ENCODE measurements around the gene DNAJA4. TPM values are rescaled to one million over a fixed set of nuclear protein-coding genes. Genes with fewer than 3 reads are reported as not detected.

DNAJA4 gene
- total RNA-seq, 2 experiments from 2014 or later, result 28.5 to 31.2 TPM

DNA sequence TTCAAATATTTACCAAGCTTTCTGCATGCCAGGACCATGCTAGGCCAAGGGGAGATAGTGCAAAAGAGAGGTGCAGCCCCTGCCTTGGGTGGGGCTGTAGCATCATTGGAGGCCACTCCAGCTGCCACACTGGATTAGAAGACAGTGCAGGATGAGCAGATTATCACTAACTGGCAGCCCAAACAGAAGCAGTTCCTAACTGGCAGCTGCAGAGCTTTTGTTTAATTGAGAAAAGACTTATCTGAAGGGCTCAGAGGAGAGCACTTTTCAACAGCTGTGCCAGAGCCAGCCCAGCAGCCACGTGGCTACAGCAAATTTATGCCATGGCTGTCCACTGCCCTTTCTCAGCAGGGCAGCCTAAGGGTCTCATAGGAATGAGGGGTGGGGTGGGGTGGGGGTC lies 16.5 kb upstream of the DNAJA4 start:
- POLR2A ChIA-PET, result no interaction called here
- Mint-ChIP-seq H3K27me3 (no peaks in the 10 kb centered on the region), H3K27ac (no peak overlapping the region), H3K9me3 (no peaks in the 10 kb centered on the region), H3K4me1 (no peaks in the 10 kb centered on the region), H3K36me3 (ENCODE audit: low read depth) (no peaks in the 10 kb centered on the region), H3K4me3 (no peak overlapping the region)
- no peak for DNase-seq
- CTCF ChIA-PET, result interaction anchor here (1.3 kb wide), 1 partner anchor 23 kb away, joined by 3 read pairs; no protein-coding TSS in a partner anchor

DNA sequence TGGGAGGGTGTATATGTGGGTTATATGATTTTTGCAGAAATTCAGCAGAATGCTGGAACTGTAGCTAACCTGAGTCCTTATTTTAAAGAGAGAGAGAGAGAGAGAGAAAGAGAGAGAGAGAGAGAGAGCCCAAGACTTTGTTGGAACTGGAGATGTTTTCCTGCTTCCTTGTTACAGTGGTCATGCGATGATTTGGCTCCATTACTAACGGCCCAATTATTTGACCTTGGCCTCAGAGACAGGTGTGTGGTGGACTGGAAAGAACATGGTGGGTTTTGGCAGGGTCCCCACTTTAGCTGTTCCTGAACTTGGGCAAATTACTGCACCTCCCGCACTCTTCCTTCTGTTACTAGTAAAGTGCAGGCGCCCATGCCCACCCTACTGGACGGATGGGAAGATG lies 15.2 kb upstream of the DNAJA4 start:
- no peaks in the 10 kb centered on the region for H3K36me3 Mint-ChIP-seq (ENCODE audit: low read depth)
- DNase-seq, result no peak
- CTCF ChIA-PET, result no interaction called here
- POLR2A ChIA-PET, result no interaction called here
- H3K9me3 Mint-ChIP-seq, result no peaks in the 10 kb centered on the region
- H3K4me1 Mint-ChIP-seq, result no peaks in the 10 kb centered on the region
- no peaks in the 10 kb centered on the region for H3K27me3 Mint-ChIP-seq
- H3K4me3 Mint-ChIP-seq, result no peak overlapping the region
- no peak overlapping the region for H3K27ac Mint-ChIP-seq

DNA sequence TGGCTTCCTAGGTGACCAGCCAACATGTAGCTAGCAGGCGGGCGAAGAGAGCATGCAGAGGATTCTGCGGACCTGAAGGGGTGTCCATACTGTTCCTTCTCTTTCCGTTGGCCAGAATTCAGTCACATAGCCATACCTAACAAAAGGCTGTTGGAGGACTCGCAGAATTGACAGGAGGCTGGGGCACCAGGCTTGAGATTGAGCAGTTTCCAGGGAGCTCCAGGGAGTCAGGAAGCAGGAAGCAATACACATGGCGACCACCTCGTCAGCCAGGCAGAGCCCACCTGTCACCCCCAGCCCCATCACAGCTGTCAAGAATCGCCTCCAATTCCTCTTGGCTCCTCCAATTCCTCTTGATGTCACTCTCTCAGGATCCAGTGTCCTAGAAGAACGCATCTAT lies 13.2 kb upstream of the DNAJA4 start:
- H3K36me3 Mint-ChIP-seq (ENCODE audit: low read depth), result no peaks in the 10 kb centered on the region
- H3K27me3 Mint-ChIP-seq, result no peaks in the 10 kb centered on the region
- no peaks in the 10 kb centered on the region for H3K9me3 Mint-ChIP-seq
- no peak for DNase-seq
- no peak overlapping the region for H3K4me3 Mint-ChIP-seq
- no peak overlapping the region for H3K27ac Mint-ChIP-seq
- CTCF ChIA-PET, result interaction anchor here (1.2 kb wide), 1 partner anchor 9 kb away, joined by 5 read pairs; no protein-coding TSS in a partner anchor
- no peaks in the 10 kb centered on the region for H3K4me1 Mint-ChIP-seq
- POLR2A ChIA-PET, result no interaction called here

DNA sequence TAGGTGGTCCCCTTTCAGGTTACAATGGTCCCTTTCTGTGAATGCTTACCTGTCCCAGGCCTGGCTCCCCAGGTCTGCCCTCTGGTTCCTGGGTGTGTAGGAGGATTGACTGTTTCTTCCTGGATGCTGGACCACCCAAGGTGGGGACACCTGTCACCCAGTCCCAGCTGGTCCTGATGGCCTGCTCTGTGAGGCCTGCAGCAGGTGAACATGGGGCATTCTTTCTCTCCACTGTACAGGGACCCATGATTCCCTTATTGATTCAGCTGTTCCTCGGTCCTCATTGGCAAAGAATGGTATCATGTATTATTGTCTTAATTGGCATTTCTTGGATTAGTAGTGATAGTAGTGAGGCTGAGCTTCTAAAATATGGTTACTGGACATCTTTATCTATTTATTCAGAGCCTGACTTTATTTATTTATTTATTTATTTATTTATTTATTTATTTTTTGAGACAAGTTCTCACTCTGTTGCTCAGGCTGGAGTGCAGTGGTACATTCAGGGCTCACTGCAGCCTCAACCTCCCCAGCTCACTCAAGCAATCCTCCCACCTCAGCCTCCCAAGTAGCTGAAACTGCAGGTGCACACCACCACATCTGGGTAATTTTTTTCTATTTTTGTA lies 8.8 kb upstream of the DNAJA4 start:
- Mint-ChIP-seq H3K4me1 (no peaks in the 10 kb centered on the region), H3K27me3 (no peaks in the 10 kb centered on the region), H3K27ac (no peak overlapping the region), H3K4me3 (no peak overlapping the region), H3K36me3 (ENCODE audit: low read depth) (no peaks in the 10 kb centered on the region), H3K9me3 (no peaks in the 10 kb centered on the region)
- CTCF ChIA-PET, result interaction anchor here (0.5 to 2.9 kb wide), 2 partner anchors 10 to 292 kb away, joined by 3 to 13 read pairs; partner anchors contain the start of gene DNAJA4
- POLR2A ChIA-PET, result interaction anchor here (0.7 kb wide), 1 partner anchor 10 kb away, joined by 5 read pairs; no protein-coding TSS in a partner anchor
- DNase-seq, result no peak

DNA sequence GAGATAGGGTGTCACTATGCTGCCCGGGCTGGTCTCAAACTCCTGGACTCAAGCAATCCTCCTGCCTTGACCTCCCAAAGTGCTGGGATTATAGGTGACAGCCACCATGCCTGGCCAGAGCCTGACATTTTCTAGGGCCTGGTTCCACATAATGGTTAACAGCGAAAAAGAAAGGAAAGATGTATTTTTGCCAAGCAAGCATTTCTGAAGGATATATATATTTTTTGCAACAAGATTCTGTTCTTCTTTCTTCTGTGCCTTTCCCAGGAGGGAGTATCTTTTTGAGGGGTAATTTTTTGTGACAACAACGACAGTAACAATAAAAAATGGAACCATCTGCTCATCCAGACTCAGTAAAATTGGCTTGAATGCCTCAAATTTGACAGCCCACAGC lies 8.3 kb upstream of the DNAJA4 start:
- POLR2A ChIA-PET, result no interaction called here
- H3K36me3 Mint-ChIP-seq (ENCODE audit: low read depth), result no peaks in the 10 kb centered on the region
- no peaks in the 10 kb centered on the region for H3K4me1 Mint-ChIP-seq
- no peak for DNase-seq
- H3K27ac Mint-ChIP-seq, result no peak overlapping the region
- CTCF ChIA-PET, result interaction anchor here (1.0 to 2.9 kb wide), 2 partner anchors 9 to 53 kb away, joined by 3 to 13 read pairs; partner anchors contain the start of gene DNAJA4
- H3K4me3 Mint-ChIP-seq, result no peak overlapping the region
- no peaks in the 10 kb centered on the region for H3K27me3 Mint-ChIP-seq
- H3K9me3 Mint-ChIP-seq, result no peaks in the 10 kb centered on the region

DNA sequence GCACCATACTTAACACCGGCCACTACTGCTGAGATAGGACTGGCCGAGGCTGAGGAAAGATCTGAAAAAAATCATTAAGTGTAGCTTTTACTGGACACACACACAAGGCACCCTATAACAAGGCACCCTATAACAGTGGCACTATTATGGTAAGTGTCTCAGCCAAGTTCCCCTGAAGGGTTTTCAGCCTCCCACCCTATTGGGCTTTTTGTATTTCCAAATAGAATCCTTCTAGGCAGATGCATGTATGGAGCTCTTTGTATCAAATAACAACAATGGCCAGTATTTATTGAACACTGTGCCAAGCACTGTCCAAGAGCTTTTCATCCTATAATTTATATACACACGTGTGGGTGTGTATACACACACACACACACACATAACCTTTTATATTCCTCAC lies 6.7 kb upstream of the DNAJA4 start:
- Mint-ChIP-seq H3K4me1 (no peaks in the 10 kb centered on the region), H3K4me3 (no peak overlapping the region), H3K27ac (no peak overlapping the region), H3K36me3 (ENCODE audit: low read depth) (no peaks in the 10 kb centered on the region), H3K27me3 (no peaks in the 10 kb centered on the region), H3K9me3 (no peaks in the 10 kb centered on the region)
- no peak for DNase-seq
- CTCF ChIA-PET, result interaction anchor here (0.6 to 1.3 kb wide), 2 partner anchors 8 to 340 kb away, joined by 3 to 5 read pairs; no protein-coding TSS in a partner anchor
- POLR2A ChIA-PET, result no interaction called here

DNA sequence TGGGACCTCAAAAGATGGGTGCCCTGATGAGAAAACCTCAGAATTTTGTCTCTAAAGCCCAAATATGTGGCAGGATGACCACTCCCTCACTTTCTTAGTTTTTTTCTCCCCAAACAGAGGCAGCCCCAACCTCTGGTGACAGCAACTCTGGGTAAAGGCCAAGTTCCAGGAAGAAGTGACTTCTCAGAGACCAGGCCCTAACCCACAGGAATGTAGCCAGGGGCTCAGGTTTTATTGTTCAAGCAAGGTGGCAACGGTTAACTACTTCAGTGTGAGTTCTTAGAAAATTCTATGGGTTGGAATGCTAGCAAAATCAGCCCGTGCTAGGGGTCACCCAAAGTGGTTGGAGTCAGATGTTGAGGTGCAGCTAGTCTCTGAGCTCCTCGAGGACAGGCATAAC lies 5.1 kb upstream of the DNAJA4 start:
- no peaks in the 10 kb centered on the region for H3K9me3 Mint-ChIP-seq
- CTCF ChIA-PET, result no interaction called here

DNA sequence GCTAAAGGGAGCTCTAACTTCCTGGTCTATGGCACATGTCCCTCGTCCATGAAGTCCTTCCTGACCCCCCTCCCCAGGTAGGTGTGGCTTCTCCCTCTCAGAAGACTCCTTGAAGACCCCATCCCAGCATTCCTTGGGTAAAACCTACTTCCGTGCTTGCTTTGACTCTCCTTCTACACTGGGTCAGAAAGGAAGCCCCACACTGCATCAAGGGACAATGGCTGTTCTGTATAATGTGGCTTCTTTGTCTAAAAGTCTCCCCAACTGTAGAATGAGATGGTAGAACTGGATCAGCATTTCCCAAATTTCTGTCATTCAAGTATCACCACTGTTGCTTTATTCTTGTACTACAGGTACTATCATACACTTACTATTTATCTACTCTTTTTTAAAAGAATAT lies 3.9 kb upstream of the DNAJA4 start:
- DNase-seq, result no peak
- Mint-ChIP-seq H3K27ac (no peak overlapping the region), H3K36me3 (ENCODE audit: low read depth) (no peaks in the 10 kb centered on the region), H3K9me3 (no peaks in the 10 kb centered on the region), H3K4me3 (no peak overlapping the region), H3K27me3 (no peaks in the 10 kb centered on the region), H3K4me1 (peaks cover 5% of the 10 kb centered on the region)
- POLR2A ChIA-PET, result no interaction called here
- CTCF ChIA-PET, result interaction anchor here (1.0 kb wide), 1 partner anchor 21 kb away, joined by 3 read pairs; no protein-coding TSS in a partner anchor

More for the DNA sequence above, 5.1 kb upstream of the DNAJA4 start:
- Mint-ChIP-seq H3K36me3 (ENCODE audit: low read depth) (no peaks in the 10 kb centered on the region), H3K4me3 (no peak overlapping the region), H3K27ac (no peak overlapping the region), H3K4me1 (no peaks in the 10 kb centered on the region), H3K27me3 (no peaks in the 10 kb centered on the region)
- POLR2A ChIA-PET, result no interaction called here
- DNase-seq, result no peak

DNA sequence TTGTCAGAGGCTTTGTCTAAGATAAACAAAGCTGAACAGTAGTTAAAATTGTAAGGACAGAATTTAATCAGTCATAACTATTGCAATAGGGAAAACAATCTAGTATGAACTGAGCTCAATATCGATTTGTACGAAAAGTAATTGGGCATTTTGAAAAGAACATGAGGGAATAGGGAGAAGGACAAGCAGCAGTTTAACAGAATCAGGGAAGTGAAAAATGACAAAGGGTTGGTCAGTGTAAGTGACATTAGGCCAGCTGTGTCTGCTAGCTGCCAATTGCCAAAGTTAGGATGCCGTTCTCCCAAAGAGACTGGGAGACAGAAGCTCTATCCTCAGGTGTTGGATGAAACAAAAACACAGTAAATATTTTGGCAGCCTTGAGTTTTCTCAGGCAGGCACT lies 3.3 kb upstream of the DNAJA4 start:
- CTCF ChIA-PET, result interaction anchor here (1.0 kb wide), 1 partner anchor 22 kb away, joined by 3 read pairs; no protein-coding TSS in a partner anchor

DNA sequence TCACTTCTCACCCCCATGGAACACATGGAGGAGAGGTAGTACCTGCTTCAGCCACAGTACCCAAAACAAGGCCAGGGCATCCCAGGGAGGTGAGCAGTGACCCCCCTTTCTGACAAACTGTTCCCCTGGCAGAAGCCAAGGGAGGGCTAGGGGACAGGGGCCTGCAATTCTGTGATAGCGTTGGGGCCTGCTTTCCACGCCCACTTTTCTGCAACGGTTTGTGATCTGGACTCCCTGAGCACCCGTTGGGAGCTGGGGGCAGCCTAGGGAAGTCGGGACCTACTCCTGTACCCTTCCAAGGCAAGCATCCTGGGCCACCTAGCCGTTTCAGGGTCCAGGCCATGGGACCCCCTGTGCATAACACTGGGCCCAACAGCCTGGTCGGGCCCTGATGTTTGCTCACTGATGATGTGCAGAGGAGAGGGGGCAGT lies 996 bp upstream of the DNAJA4 start:
- CTCF ChIA-PET, result interaction anchor here (3.8 kb wide), 1 partner anchor 22 kb away, joined by 11 read pairs; no protein-coding TSS in a partner anchor

More for the DNA sequence above, 3.3 kb upstream of the DNAJA4 start:
- no peak overlapping the region for H3K27ac Mint-ChIP-seq
- H3K9me3 Mint-ChIP-seq, result no peaks in the 10 kb centered on the region
- no peaks in the 10 kb centered on the region for H3K36me3 Mint-ChIP-seq (ENCODE audit: low read depth)
- DNase-seq, result no peak
- H3K4me1 Mint-ChIP-seq, result peaks cover 11% of the 10 kb centered on the region
- no peaks in the 10 kb centered on the region for H3K27me3 Mint-ChIP-seq
- POLR2A ChIA-PET, result no interaction called here
- no peak overlapping the region for H3K4me3 Mint-ChIP-seq

DNA sequence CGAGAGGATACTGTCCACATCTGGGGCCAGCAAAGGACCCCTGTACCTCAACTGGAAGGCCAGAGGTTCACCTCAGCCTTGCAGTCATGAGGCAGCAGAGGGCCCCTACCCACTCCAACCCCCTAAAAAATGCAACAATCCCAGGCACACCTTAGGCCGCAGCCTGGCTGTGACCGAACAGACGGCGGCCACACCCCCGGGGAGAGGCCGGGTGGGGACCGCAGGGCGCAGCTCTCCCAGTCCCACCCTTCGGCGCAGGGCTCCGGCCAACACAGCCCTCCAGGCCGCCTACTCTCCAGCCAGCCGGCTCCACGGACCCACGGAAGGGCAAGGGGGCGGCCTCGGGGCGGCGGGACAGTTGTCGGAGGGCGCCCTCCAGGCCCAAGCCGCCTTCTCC lies 457 bp upstream of the DNAJA4 start:
- no peaks in the 10 kb centered on the region for H3K36me3 Mint-ChIP-seq (ENCODE audit: low read depth)
- ChIA-PET CTCF (interaction anchor here (0.7 to 3.8 kb wide), 5 partner anchors 9 to 36 kb away, joined by 3 to 13 read pairs (median 3); partner anchors contain the start of gene SKIC8), POLR2A (interaction anchor here (1.3 to 1.6 kb wide), 2 partner anchors 36 to 174 kb away, joined by 4 to 5 read pairs; partner anchors contain the start of genes IREB2 and SKIC8)
- H3K27me3 Mint-ChIP-seq, result no peaks in the 10 kb centered on the region
- no peaks in the 10 kb centered on the region for H3K9me3 Mint-ChIP-seq
- no peak for DNase-seq
- H3K4me1 Mint-ChIP-seq, result peaks cover 26% of the 10 kb centered on the region
- H3K4me3 Mint-ChIP-seq, result peak overlapping the region; percentile 56
- peak overlapping the region; percentile 78 for H3K27ac Mint-ChIP-seq

More for the DNA sequence above, 996 bp upstream of the DNAJA4 start:
- H3K9me3 Mint-ChIP-seq, result no peaks in the 10 kb centered on the region
- no peak for DNase-seq
- peaks cover 22% of the 10 kb centered on the region for H3K4me1 Mint-ChIP-seq
- POLR2A ChIA-PET, result no interaction called here
- H3K4me3 Mint-ChIP-seq, result peak overlapping the region; percentile 56
- no peaks in the 10 kb centered on the region for H3K36me3 Mint-ChIP-seq (ENCODE audit: low read depth)
- no peaks in the 10 kb centered on the region for H3K27me3 Mint-ChIP-seq
- peak overlapping the region; percentile 78 for H3K27ac Mint-ChIP-seq

DNA sequence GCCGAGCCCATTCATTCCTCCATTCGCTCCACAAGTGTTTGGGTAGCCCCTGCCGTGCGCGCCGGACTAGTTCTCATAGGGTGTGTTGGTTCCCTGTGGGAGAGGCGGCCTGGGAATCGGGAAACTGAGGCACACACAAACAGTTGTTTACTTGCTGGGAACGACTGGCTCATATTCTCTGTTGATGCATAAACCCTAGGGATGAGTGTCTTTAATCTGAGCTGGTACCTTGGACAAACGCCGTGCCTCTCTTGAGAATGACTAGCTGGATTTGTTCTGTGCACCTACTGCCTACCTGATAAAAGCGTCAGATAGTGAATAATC lies 737 bp downstream of the DNAJA4 start:
- Mint-ChIP-seq H3K36me3 (ENCODE audit: low read depth) (peaks cover 2% of the 10 kb centered on the region), H3K4me3 (peak overlapping the region; percentile 78), H3K27me3 (no peaks in the 10 kb centered on the region), H3K9me3 (no peaks in the 10 kb centered on the region), H3K4me1 (peaks cover 28% of the 10 kb centered on the region), H3K27ac (peak overlapping the region; percentile 89)
- POLR2A ChIA-PET, result interaction anchor here (1.3 to 1.6 kb wide), 2 partner anchors 35 to 173 kb away, joined by 4 to 5 read pairs; partner anchors contain the start of genes IREB2 and SKIC8
- CTCF ChIA-PET, result interaction anchor here (0.8 to 3.8 kb wide), 8 partner anchors 8 to 134 kb away, joined by 3 to 13 read pairs (median 4); partner anchors contain the start of genes CIB2 and SKIC8
- no peak for DNase-seq

DNA sequence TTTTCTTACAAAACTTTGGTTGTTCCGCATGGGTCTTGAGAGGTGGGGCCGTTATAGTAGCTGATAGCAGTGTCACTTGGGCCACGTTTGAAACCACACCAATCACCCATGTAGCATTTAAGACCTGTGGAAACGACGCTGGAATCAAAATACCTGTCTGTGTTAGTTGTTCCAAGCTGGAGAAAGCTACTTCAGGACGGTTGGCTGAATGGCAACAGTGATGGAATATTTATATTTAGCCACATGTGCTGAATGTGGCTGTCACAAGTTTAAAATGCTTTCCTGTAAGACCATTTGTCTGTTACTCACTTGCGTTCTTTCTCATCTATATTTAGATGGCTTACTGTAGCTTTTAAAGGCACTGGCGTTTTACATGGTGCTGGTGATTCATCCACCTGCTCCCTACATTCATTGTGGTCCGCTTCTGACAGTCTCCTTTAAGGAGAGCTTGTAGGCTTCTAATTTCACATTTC lies 1.4 kb downstream of the DNAJA4 start:
- Mint-ChIP-seq H3K9me3 (no peaks in the 10 kb centered on the region), H3K27ac (peak overlapping the region; percentile 89), H3K4me3 (peak overlapping the region; percentile 78), H3K27me3 (no peaks in the 10 kb centered on the region), H3K4me1 (peaks cover 28% of the 10 kb centered on the region), H3K36me3 (ENCODE audit: low read depth) (peaks cover 5% of the 10 kb centered on the region)
- POLR2A ChIA-PET, result interaction anchor here (0.6 to 1.6 kb wide), 4 partner anchors 25 to 172 kb away, joined by 3 to 5 read pairs (median 4); partner anchors contain the start of genes IREB2 and SKIC8
- CTCF ChIA-PET, result interaction anchor here (0.8 to 3.8 kb wide), 9 partner anchors 9 to 355 kb away, joined by 3 to 13 read pairs (median 4); partner anchors contain the start of genes CIB2 and SKIC8
- no peak for DNase-seq
